Panc1 (cell line): ENCODE results near the gene RASSF5.

Experiments
- POLR2AphosphoS5 ChIP-seq: IDR thresholded peaks from 2 replicates; pipeline ENCODE4 v1.6.1; 2012; ENCODE audit warnings: mild to moderate bottlenecking, low read depth, low read length, moderate library complexity
- SIN3A ChIP-seq: IDR thresholded peaks from 2 replicates; pipeline ENCODE4 v1.6.1; 2012; ENCODE audit warnings: low read depth, mild to moderate bottlenecking, low read length, moderate library complexity, borderline replicate concordance; ENCODE audit not compliant: insufficient read depth
- TCF7L2 ChIP-seq: IDR thresholded peaks from 2 replicates; pipeline ENCODE4 v1.6.1; 2011; ENCODE audit warnings: mild to moderate bottlenecking, low read depth, low read length, inconsistent platforms
- TF ChIP-seq, protein P1 (sequence below), 2 experiments: IDR thresholded peaks; 2 replicates each; pipeline ENCODE4 v1.6.1; 2011 to 2012; ENCODE audit warnings: low read depth in 2 of 2, control low read depth in 1 of 2, low read length in 1 of 2, mild to moderate bottlenecking in 1 of 2, moderate library complexity in 1 of 2; ENCODE audit not compliant: insufficient read depth in 1 of 2
- TF ChIP-seq, protein P2 (sequence below): fragments of 450-650 bp; IDR thresholded peaks from 2 replicates; pipeline ENCODE4 v1.5.1; 2017; ENCODE audit warnings: mild to moderate bottlenecking

DNA sequence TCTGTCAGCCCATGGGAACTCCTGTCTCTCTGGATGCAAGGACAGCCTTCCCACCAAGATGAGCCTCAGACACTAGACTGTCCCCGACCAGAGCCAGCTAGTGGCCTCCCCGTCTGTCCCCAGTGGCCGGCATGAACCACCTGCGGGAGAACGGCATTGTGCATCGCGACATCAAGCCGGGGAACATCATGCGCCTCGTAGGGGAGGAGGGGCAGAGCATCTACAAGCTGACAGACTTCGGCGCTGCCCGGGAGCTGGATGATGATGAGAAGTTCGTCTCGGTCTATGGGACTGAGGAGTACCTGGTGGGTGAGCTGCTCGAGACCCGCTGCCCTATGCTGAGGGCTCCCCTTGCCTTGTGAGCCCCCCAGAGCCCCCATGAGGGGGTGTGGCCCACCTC is 31.3 kb upstream of the RASSF5 start:
- TF ChIP-seq, protein P1, sequence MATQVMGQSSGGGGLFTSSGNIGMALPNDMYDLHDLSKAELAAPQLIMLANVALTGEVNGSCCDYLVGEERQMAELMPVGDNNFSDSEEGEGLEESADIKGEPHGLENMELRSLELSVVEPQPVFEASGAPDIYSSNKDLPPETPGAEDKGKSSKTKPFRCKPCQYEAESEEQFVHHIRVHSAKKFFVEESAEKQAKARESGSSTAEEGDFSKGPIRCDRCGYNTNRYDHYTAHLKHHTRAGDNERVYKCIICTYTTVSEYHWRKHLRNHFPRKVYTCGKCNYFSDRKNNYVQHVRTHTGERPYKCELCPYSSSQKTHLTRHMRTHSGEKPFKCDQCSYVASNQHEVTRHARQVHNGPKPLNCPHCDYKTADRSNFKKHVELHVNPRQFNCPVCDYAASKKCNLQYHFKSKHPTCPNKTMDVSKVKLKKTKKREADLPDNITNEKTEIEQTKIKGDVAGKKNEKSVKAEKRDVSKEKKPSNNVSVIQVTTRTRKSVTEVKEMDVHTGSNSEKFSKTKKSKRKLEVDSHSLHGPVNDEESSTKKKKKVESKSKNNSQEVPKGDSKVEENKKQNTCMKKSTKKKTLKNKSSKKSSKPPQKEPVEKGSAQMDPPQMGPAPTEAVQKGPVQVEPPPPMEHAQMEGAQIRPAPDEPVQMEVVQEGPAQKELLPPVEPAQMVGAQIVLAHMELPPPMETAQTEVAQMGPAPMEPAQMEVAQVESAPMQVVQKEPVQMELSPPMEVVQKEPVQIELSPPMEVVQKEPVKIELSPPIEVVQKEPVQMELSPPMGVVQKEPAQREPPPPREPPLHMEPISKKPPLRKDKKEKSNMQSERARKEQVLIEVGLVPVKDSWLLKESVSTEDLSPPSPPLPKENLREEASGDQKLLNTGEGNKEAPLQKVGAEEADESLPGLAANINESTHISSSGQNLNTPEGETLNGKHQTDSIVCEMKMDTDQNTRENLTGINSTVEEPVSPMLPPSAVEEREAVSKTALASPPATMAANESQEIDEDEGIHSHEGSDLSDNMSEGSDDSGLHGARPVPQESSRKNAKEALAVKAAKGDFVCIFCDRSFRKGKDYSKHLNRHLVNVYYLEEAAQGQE (IDR thresholded peaks at IDR 0.05; ENCODE audit: insufficient read depth in 1 of 2, low read depth in 2 of 2, low read length in 1 of 2) = no peak
- TF ChIP-seq, protein P2, sequence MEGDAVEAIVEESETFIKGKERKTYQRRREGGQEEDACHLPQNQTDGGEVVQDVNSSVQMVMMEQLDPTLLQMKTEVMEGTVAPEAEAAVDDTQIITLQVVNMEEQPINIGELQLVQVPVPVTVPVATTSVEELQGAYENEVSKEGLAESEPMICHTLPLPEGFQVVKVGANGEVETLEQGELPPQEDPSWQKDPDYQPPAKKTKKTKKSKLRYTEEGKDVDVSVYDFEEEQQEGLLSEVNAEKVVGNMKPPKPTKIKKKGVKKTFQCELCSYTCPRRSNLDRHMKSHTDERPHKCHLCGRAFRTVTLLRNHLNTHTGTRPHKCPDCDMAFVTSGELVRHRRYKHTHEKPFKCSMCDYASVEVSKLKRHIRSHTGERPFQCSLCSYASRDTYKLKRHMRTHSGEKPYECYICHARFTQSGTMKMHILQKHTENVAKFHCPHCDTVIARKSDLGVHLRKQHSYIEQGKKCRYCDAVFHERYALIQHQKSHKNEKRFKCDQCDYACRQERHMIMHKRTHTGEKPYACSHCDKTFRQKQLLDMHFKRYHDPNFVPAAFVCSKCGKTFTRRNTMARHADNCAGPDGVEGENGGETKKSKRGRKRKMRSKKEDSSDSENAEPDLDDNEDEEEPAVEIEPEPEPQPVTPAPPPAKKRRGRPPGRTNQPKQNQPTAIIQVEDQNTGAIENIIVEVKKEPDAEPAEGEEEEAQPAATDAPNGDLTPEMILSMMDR = no peak
- TF ChIP-seq SIN3A = no peak
- TF ChIP-seq POLR2AphosphoS5 = no peak
- TF ChIP-seq TCF7L2 = no peak
